A549 (cell line): Measurements from ENCODE around the gene ZNF326. TPM values are rescaled to one million over a fixed set of nuclear protein-coding genes. Genes with fewer than 3 reads are reported as not detected.
"Not testable (repeated sequence)": the region's sequence is repeated elsewhere in the genome, so short reads cannot be mapped to it uniquely, and the experiment has no call there.

Experiments used
- ATAC-seq, 2 experiments: fragments of 200-7000 bp in 1 of 2; fragments of >200 bp in 1 of 2; cut with Nextera tagmentation in 1 of 2; cut with Tn5 transposase in 1 of 2; 3 replicates each; pipeline versions ENCODE4 v1.8.0 to v1.9.1; 2018 to 2020; ENCODE audit warnings: mild to moderate bottlenecking in 1 of 2, moderate library complexity in 1 of 2
- CTCF ChIA-PET: fragments of 300-600 bp; sonication (Branson Sonifier 250); formaldehyde crosslinking; extraction: SDS; loops from one replicate; lab custom pipeline; 2021; ENCODE audit warnings: antibody characterized with exemption, inconsistent platforms; lab: Yijun Ruan, JAX
- POLR2A ChIA-PET: fragments of 350-600 bp; formaldehyde crosslinking; extraction: SDS; loops from one replicate; lab custom pipeline; 2021; ENCODE audit warnings: antibody characterized with exemption, inconsistent platforms; lab: Yijun Ruan, JAX
- DNase-seq, 2 experiments: peaks; one replicate each; pipeline versions ENCODE4 v3.0.0 to v3.0.0-alpha.2; 2011 to 2016; ENCODE audit warnings: low read depth in 1 of 2, low spot score in 1 of 2
- FAIRE-seq: peaks from 2 replicates; lab custom pipeline; 2011; peaks lifted over from hg19 to GRCh38; lab: Jason Lieb, UNC
- H3K27ac ChIP-seq, 2 experiments: fragments of >200 bp; sonication (Bioruptor Twin); formaldehyde crosslinking; 3 replicates each; pipeline ENCODE4 v1.5.1; 2016 to 2017
- H3K4me1 ChIP-seq: fragments of >200 bp; sonication (Bioruptor Twin); formaldehyde crosslinking; 3 replicates; pipeline ENCODE4 v1.6.1; 2016
- H3K4me2 ChIP-seq: fragments of >200 bp; sonication (Bioruptor Twin); formaldehyde crosslinking; 3 replicates; pipeline ENCODE4 v1.6.1; 2016
- H3K4me3 ChIP-seq: fragments of >200 bp; sonication (Bioruptor Twin); formaldehyde crosslinking; 3 replicates; pipeline ENCODE4 v1.5.1; 2016
- H3K9me3 ChIP-seq: fragments of >200 bp; sonication (Bioruptor Twin); formaldehyde crosslinking; 3 replicates; pipeline ENCODE4 v1.6.1; 2016
- BHLHE40 ChIP-seq: IDR thresholded peaks from 2 replicates; pipeline ENCODE4 v1.6.1; 2012; ENCODE audit warnings: low read depth, low read length, inconsistent platforms
- CBX2 ChIP-seq: fragments of 200-600 bp; sonication (generic); IDR thresholded peaks from 2 replicates; pipeline ENCODE4 v1.6.1; 2016; ENCODE audit warnings: low read depth, mild to moderate bottlenecking, borderline replicate concordance
- CEBPB ChIP-seq, 2 experiments: fragments of >200 bp in 1 of 2; sonication (Bioruptor Twin) in 1 of 2; formaldehyde crosslinking in 1 of 2; IDR thresholded peaks; 2 replicates each; pipeline ENCODE4 v1.6.1; 2012 to 2016
- CHD2 ChIP-seq: fragments of 150-350 bp; IDR thresholded peaks from 2 replicates; pipeline ENCODE4 v1.6.1; 2014; ENCODE audit warnings: low read length; ENCODE audit not compliant: partially characterized antibody
- EHF ChIP-seq: fragments of 250-450 bp; sonication (Bioruptor Pico); IDR thresholded peaks from 2 replicates; pipeline ENCODE4 v1.5.0; 2020; ENCODE audit warnings: mild to moderate bottlenecking
- EHMT2 ChIP-seq: fragments of 200-600 bp; sonication (generic); IDR thresholded peaks from 2 replicates; pipeline ENCODE4 v1.6.1; 2016; ENCODE audit warnings: antibody characterized with exemption, low read depth, mild to moderate bottlenecking, moderate library complexity
- EP300 ChIP-seq, 2 experiments: fragments of >200 bp; sonication (Bioruptor Twin); formaldehyde crosslinking; IDR thresholded peaks; 2 replicates in 1 of 2; 3 replicates in 1 of 2; pipeline ENCODE4 v1.6.1; 2016 to 2017
- ESRRA ChIP-seq: fragments of 150-350 bp; IDR thresholded peaks from 2 replicates; pipeline ENCODE4 v1.6.1; 2014; ENCODE audit warnings: mild to moderate bottlenecking, low read length, borderline replicate concordance
- FOXS1 ChIP-seq: fragments of 250-450 bp; sonication (Bioruptor Pico); IDR thresholded peaks from 2 replicates; pipeline ENCODE4 v1.5.0; 2020; ENCODE audit warnings: mild to moderate bottlenecking, moderate library complexity
- HEYL ChIP-seq: fragments of 250-450 bp; sonication (Bioruptor Pico); IDR thresholded peaks from 2 replicates; pipeline ENCODE4 v1.8.0; 2021; ENCODE audit warnings: mild to moderate bottlenecking, moderate library complexity
- HMGXB4 ChIP-seq: fragments of 250-450 bp; sonication (Bioruptor Pico); IDR thresholded peaks from 2 replicates; pipeline ENCODE4 v1.5.0; 2021; ENCODE audit warnings: mild to moderate bottlenecking, moderate library complexity, borderline replicate concordance
- HOXA7 ChIP-seq: fragments of 250-450 bp; sonication (Bioruptor Pico); IDR thresholded peaks from 2 replicates; pipeline ENCODE4 v1.5.0; 2020; ENCODE audit warnings: mild to moderate bottlenecking, moderate library complexity
- HOXB13 ChIP-seq: fragments of 250-450 bp; sonication (Bioruptor Pico); IDR thresholded peaks from 2 replicates; pipeline ENCODE4 v1.5.0; 2020; ENCODE audit warnings: low read depth, mild to moderate bottlenecking, moderate library complexity
- HOXB5 ChIP-seq: fragments of 250-450 bp; sonication (Bioruptor Pico); IDR thresholded peaks from 2 replicates; pipeline ENCODE4 v1.5.0; 2020; ENCODE audit warnings: mild to moderate bottlenecking, moderate library complexity
- MYC ChIP-seq: IDR thresholded peaks from 2 replicates; pipeline ENCODE4 v1.6.1; 2012; ENCODE audit warnings: mild to moderate bottlenecking, inconsistent platforms, low read length, improper control_type of control experiment, borderline replicate concordance
- NFE2L2 ChIP-seq: fragments of 150-350 bp; conservative IDR thresholded peaks from 2 replicates; pipeline ENCODE4 v1.6.1; 2014; ENCODE audit warnings: low read length
- PBX3 ChIP-seq: IDR thresholded peaks from 2 replicates; pipeline ENCODE4 v1.6.1; 2012
- RAD21 ChIP-seq, 2 experiments: fragments of >200 bp in 1 of 2; sonication (Bioruptor Twin) in 1 of 2; formaldehyde crosslinking in 1 of 2; IDR thresholded peaks in 1 of 2; conservative IDR thresholded peaks in 1 of 2; 2 replicates in 1 of 2; 3 replicates in 1 of 2; pipeline ENCODE4 v1.6.1; 2012 to 2018; ENCODE audit warnings: inconsistent platforms in 1 of 2
- RFX5 ChIP-seq: fragments of 450-650 bp; IDR thresholded peaks from 2 replicates; pipeline ENCODE4 v1.7.1; 2014; ENCODE audit warnings: antibody characterized with exemption, mild to moderate bottlenecking, moderate library complexity
- SMC3 ChIP-seq: fragments of >200 bp; sonication (Bioruptor Twin); formaldehyde crosslinking; IDR thresholded peaks from 3 replicates; pipeline ENCODE4 v1.6.1; 2018; ENCODE audit warnings: inconsistent platforms
- TFCP2L1 ChIP-seq: fragments of 250-450 bp; sonication (Bioruptor Pico); IDR thresholded peaks from 2 replicates; pipeline ENCODE4 v1.5.0; 2021; ENCODE audit warnings: mild to moderate bottlenecking
- TP53 ChIP-seq: fragments of 250-450 bp; sonication (Bioruptor Pico); IDR thresholded peaks from 2 replicates; pipeline ENCODE4 v1.5.0; 2021; ENCODE audit warnings: mild to moderate bottlenecking, moderate library complexity
- USF2 ChIP-seq: fragments of 450-650 bp; IDR thresholded peaks from 2 replicates; pipeline ENCODE4 v1.6.1; 2014; ENCODE audit warnings: antibody characterized with exemption
- ZC3H11A ChIP-seq: fragments of 450-650 bp; IDR thresholded peaks from 2 replicates; pipeline ENCODE4 v1.6.1; 2014; ENCODE audit warnings: antibody characterized with exemption, mild to moderate bottlenecking
- WGBS: methylation state at CpG from one replicate; pipeline ENCODE4 v1.1.6; 2017; ENCODE audit errors: missing lambda C conversion rate; 5-methylcytosine and 5-hydroxymethylcytosine counted together
- polyA plus RNA-seq, 4 experiments: library from polyadenylated mRNA; depleted of rRNA in 3 of 4; stranded (reverse); fragments of >200 nt; fragmentation: RNase III in 1 of 4; extraction: RNeasy Plus Mini Kit Qiagen cat#74134 plus additional on column Dnase treatment in 1 of 4; gene quantifications; 2 replicates in 3 of 4; 3 replicates in 1 of 4; pipeline ENCODE4 v1.2.3, GENCODE V29; 2011 to 2017

Gene ZNF326
- polyA plus RNA-seq, 2 of the 4 experiments (the other 2 are of a cell fraction) = 32.3 to 47.8 TPM

GRCh38 chr1:89980605-89981004 is 14.3 kb upstream of the ZNF326 start (continued):
- TF ChIP-seq EHF (CRISPR knock-in tag) (no peak), RAD21 (conservative IDR thresholded peaks at IDR 0.05 in 1 of 2, IDR thresholded peaks at IDR 0.05 in 1 of 2) (no peak), BHLHE40 (no peak), CEBPB (IDR thresholded peaks at IDR 0.05) (no peak), HEYL (CRISPR knock-in tag) (no peak), NFE2L2 (no peak)
- TF ChIP-seq, all 56 proteins: peak for 0

- H3K27ac ChIP-seq = peak overlapping the region in 1 of 2 experiments; percentile 79; a peak in 3 of 6 replicates
- H3K4me2 ChIP-seq = peak overlapping the region; percentile 43
- H3K4me3 ChIP-seq, DNase-seq, POLR2A ChIA-PET, ATAC-seq, FAIRE-seq, H3K9me3 ChIP-seq: not testable (repeated sequence)
- H3K4me1 ChIP-seq = peaks cover 49% of the 10 kb centered on the region
- CTCF ChIA-PET = interaction anchor here (10.4 kb wide), 1 partner anchor 179 kb away, joined by 89 read pairs; no protein-coding TSS in a partner anchor
- WGBS = 90% methylated on average over 2 of the region's 2 CpGs
These were observed 12.1 kb upstream of the ZNF326 start for GRCh38 chr1:89982846-89983245.

GRCh38 chr1:89984564-89985116 is 10.3 kb upstream of the ZNF326 start:
- CTCF ChIA-PET = interaction anchor here (1.0 to 10.4 kb wide), 3 partner anchors 76 to 203 kb away, joined by 3 to 89 read pairs (median 6); no protein-coding TSS in a partner anchor
- H3K4me3 ChIP-seq, ATAC-seq, POLR2A ChIA-PET, H3K4me2 ChIP-seq, FAIRE-seq, DNase-seq, H3K9me3 ChIP-seq: not testable (repeated sequence)
- 92% methylated on average over 9 of the region's 33 CpGs for WGBS
- Histone ChIP-seq H3K27ac (peak overlapping the region in 1 of 2 experiments; percentile 60; a peak in 2 of 6 replicates), H3K4me1 (peaks cover 49% of the 10 kb centered on the region)

- CTCF ChIA-PET = interaction anchor here (0.7 to 10.4 kb wide), 6 partner anchors 10 to 217 kb away, joined by 3 to 89 read pairs (median 4); no protein-coding TSS in a partner anchor
- no peak for FAIRE-seq
- Histone ChIP-seq H3K4me3 (no peak overlapping the region), H3K4me2 (no peak overlapping the region), H3K4me1 (peaks cover 48% of the 10 kb centered on the region)
- TF ChIP-seq SMC3 = no peak
- no peak for TF ChIP-seq MYC
- no peak for TF ChIP-seq USF2
- TF ChIP-seq EP300 (IDR thresholded peaks at IDR 0.05) = no peak
- TF ChIP-seq CEBPB (IDR thresholded peaks at IDR 0.05) = no peak
- no peak for TF ChIP-seq PBX3
- TF ChIP-seq CBX2 = no peak
- no peak for TF ChIP-seq CHD2
- TF ChIP-seq ESRRA = no peak
- TF ChIP-seq RFX5 = no peak
- no peak for TF ChIP-seq TP53 (CRISPR knock-in tag)
- TF ChIP-seq HMGXB4 (CRISPR knock-in tag) = no peak
- no peak for TF ChIP-seq HOXB5
- no peak for TF ChIP-seq EHMT2
- TF ChIP-seq HOXA7 (CRISPR knock-in tag) = no peak
- no peak for TF ChIP-seq FOXS1
- no peak for TF ChIP-seq TFCP2L1 (CRISPR knock-in tag)
- TF ChIP-seq ZC3H11A = no peak
- TF ChIP-seq HOXB13 = no peak
- TF ChIP-seq, all 56 proteins: peak for 0
- ATAC-seq (no peak), DNase-seq (no peak)
- no peaks in the 10 kb centered on the region for H3K9me3 ChIP-seq
- POLR2A ChIA-PET = no interaction called here
- H3K27ac ChIP-seq = peak overlapping the region; percentile 44 to 69; a peak in 5 of 6 replicates
These were observed 8.9 kb upstream of the ZNF326 start for GRCh38 chr1:89986020-89986419.
